HG03558 (cell line): ENCODE measurements around the gene TRPT1.

Source experiments
- ATAC-seq: cut with Tn5 transposase; IDR thresholded peaks from one replicate; pipeline ENCODE4 v1.9.1; 2021; ENCODE audit warnings: moderate number of reproducible peaks; ENCODE audit not compliant: unreplicated experiment; ENCODE audit errors: extremely low read depth

The TRPT1 gene

GRCh38 chr11:64259533-64260067 lies 33.6 kb upstream of the TRPT1 start:
- ATAC-seq = no peak

- ATAC-seq = no peak
Observed at GRCh38 chr11:64258946-64259532, 33.1 kb upstream of the TRPT1 start.

GRCh38 chr11:64258356-64258755 lies 32.4 kb upstream of the TRPT1 start:
- no peak for ATAC-seq

GRCh38 chr11:64256300-64256699 lies 30.3 kb upstream of the TRPT1 start:
- no peak for ATAC-seq

- no peak for ATAC-seq
Observed at GRCh38 chr11:64255135-64256128, 29.4 kb upstream of the TRPT1 start.

- no peak for ATAC-seq
Observed at GRCh38 chr11:64254326-64254725, 28.3 kb upstream of the TRPT1 start.

GRCh38 chr11:64253481-64253880 lies 27.5 kb upstream of the TRPT1 start:
- ATAC-seq = no peak

- no peak for ATAC-seq
Observed at GRCh38 chr11:64253043-64253442, 27.1 kb upstream of the TRPT1 start.

GRCh38 chr11:64252003-64252872 lies 26.3 kb upstream of the TRPT1 start:
- ATAC-seq = no peak

- ATAC-seq = no peak
Observed at GRCh38 chr11:64251753-64252002, 25.7 kb upstream of the TRPT1 start.

GRCh38 chr11:64251016-64251752 lies 25.2 kb upstream of the TRPT1 start, which contains the start of gene PLCB3:
TSS of gene PLCB3 (plus strand) at chr11:64251530. CDS start at chr11:64251650, 120 bp downstream.
- ATAC-seq = no peak

GRCh38 chr11:64250415-64251015 lies 24.5 kb upstream of the TRPT1 start:
- no peak for ATAC-seq

GRCh38 chr11:64249563-64250414 lies 23.8 kb upstream of the TRPT1 start:
- no peak for ATAC-seq

- ATAC-seq = no peak
Observed at GRCh38 chr11:64249038-64249437, 23.1 kb upstream of the TRPT1 start.

GRCh38 chr11:64248578-64248977 lies 22.6 kb upstream of the TRPT1 start:
- ATAC-seq = no peak

- no peak for ATAC-seq
Observed at GRCh38 chr11:64247729-64248531, 21.9 kb upstream of the TRPT1 start.

- no peak for ATAC-seq
Observed at GRCh38 chr11:64246871-64247728, 21.1 kb upstream of the TRPT1 start, which contains the start of gene PPP1R14B. TSS of gene PPP1R14B (minus strand) at chr11:64246943. CDS start at chr11:64246673, 270 bp downstream.
